Prostate gland (tissue), 2 donors: Measurements from ENCODE around the gene SECTM1. TPM values are rescaled to one million over a fixed set of nuclear protein-coding genes. Genes with fewer than 3 reads are reported as not detected.

Experiments
- DNase-seq: peaks from one replicate; pipeline ENCODE4 v3.0.0-alpha.2; 2019; ENCODE audit warnings: low spot score
- H3K27ac ChIP-seq, 2 donors: fragments of 200-600 bp; sonication (generic); 2 replicates each; pipeline ENCODE4 v1.5.1; 2017 to 2019
- H3K27me3 ChIP-seq: fragments of 200-600 bp; sonication (generic); replicated peaks from 2 replicates; pipeline ENCODE4 v1.5.1; 2019; ENCODE audit not compliant: insufficient read depth
- H3K36me3 ChIP-seq, 2 donors: fragments of 200-600 bp; sonication (generic); 1 replicate in 1 of 2; 2 replicates in 1 of 2; pipeline versions ENCODE4 v1.5.1 to v1.8.1; 2017 to 2019
- H3K4me1 ChIP-seq: fragments of 200-600 bp; sonication (generic); replicated peaks from 2 replicates; pipeline ENCODE4 v1.5.1; 2019
- H3K4me3 ChIP-seq, 2 donors: fragments of 200-600 bp; sonication (generic); 2 replicates each; pipeline ENCODE4 v1.5.1; 2017 to 2019
- H3K9me3 ChIP-seq: fragments of 200-600 bp; sonication (generic); 2 replicates; pipeline ENCODE4 v1.5.1; 2017
- POLR2A ChIP-seq: fragments of 450-650 bp; IDR thresholded peaks from one replicate; pipeline ENCODE4 v1.6.1; 2016; ENCODE audit warnings: antibody characterized with exemption, mild to moderate bottlenecking
- POLR2AphosphoS5 ChIP-seq: sonication (generic); formaldehyde crosslinking; IDR thresholded peaks from one replicate; pipeline ENCODE4 v1.6.1; 2017; ENCODE audit warnings: antibody characterized with exemption
- WGBS: methylation state at CpG from one replicate; pipeline ENCODE4 v1.1.5; 2018; 5-methylcytosine and 5-hydroxymethylcytosine counted together
- intact Hi-C: fragments of 100-400 bp; cut with DNase I; formaldehyde crosslinking; loops from one replicate; pipeline ENCODE4 v1.14.2; 2022
- total RNA-seq, 2 donors: library from RNA; depleted of rRNA; stranded (reverse); fragments of >200 nt; gene quantifications; one replicate each; pipeline ENCODE4 v1.1.0, GENCODE V29; 2016
- TF ChIP-seq, protein P1 (sequence below), 4 experiments: fragments of 200-600 bp in 2 of 4; fragments of 450-650 bp in 2 of 4; sonication (generic) in 2 of 4; IDR thresholded peaks; 1 replicate in 3 of 4; 2 replicates in 1 of 4; pipeline ENCODE4 v1.5.1; 2016 to 2019; ENCODE audit warnings: antibody characterized with exemption in 4 of 4, mild to moderate bottlenecking in 2 of 4, moderate library complexity in 2 of 4

Gene SECTM1
- total RNA-seq, 2 donors from 2014 or later, result 9.0 to 12.5 TPM

DNA sequence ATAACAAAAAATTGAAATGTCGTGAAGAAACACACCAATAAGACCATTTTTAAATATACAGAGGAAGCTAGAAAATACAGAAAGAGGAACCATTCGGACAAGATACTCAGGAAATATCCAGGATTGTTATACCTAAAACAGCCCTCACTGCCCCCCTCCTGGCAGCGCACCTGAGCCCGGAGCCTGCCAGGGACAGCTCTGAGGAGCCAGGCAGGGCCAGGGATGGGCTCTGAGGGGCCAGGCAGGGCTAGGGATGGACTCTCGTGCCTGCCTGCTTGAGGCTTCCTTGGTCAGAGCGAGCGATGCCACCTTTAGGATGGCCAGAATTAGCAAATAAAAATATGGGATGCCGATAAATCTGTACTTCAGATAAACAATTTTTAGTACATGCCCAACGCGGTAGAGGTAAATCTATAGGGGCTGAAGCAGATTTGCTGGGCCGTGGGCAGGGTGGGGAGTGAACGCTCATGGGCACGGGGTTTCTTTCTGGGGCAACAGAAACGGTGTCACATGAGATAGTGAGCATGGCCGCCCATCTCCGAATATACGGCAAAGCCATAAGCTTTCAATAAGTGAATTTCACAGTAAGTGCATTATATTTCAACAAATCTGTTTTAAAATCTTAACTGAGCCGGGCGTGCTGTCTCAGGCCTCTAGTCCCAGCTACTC, 41.9 kb downstream of the SECTM1 start:
- DNase-seq, result no peak
- 87% methylated on average over 19 of the region's 19 CpGs for WGBS
- no peaks in the 10 kb centered on the region for H3K36me3 ChIP-seq
- no peaks in the 10 kb centered on the region for H3K9me3 ChIP-seq
- H3K27me3 ChIP-seq, result no peaks in the 10 kb centered on the region
- intact Hi-C loops, result loop anchor here (10.0 kb wide), 1 partner anchor 57 kb away; no protein-coding TSS in a partner anchor
- peaks cover 13% of the 10 kb centered on the region for H3K4me1 ChIP-seq
- peak overlapping the region; percentile 99 for H3K27ac ChIP-seq
- H3K4me3 ChIP-seq, result peak overlapping the region; percentile 81 to 82
- no peak for TF ChIP-seq POLR2A
- TF ChIP-seq POLR2AphosphoS5, result no peak

DNA sequence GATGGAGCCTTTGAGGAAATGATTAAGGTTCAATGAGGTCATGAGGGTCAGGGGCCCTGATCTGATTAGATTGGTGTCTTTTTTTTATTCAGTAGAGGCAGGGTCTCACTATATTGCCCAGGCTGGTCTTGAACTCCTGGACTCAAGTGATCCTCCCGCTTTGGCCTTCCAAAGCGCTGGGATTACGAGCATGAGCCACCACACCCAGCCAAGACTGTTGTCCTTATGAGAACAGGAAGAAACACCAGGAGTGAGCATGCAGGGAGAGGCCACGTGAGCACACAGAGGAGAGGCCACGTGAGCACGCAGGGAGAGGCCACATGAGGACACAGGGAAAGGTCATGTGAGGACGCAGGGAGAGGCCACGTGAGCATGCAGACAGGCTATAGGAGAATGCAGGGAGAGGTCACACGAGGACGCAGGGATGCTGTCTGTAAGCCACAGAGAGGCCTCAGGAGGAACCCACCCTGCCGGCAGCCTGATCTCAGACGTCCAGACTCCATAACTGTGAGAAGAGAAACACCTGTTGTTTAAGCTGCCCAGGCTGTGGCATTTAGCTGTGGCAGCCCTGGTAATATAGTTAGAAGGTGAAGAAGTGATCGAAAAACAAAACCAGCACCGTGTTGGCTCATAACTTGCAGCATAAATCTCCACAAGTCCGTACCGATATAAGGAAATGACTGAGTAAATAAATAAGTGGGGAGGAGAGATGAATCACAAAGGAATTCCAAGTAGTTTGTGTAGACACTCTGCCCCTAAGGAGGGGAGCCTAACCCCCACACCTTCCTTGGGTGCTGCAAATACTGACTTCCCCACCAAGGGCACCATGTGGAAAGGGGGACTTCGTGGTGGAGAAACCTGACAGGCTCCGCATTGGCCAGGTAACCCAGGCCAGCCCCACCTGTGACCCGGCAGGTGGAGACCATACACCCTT, 45.4 kb downstream of the SECTM1 start:
- TF ChIP-seq POLR2AphosphoS5 (peak; percentile 97), POLR2A (peak; percentile 31)
- TF ChIP-seq, protein P1, sequence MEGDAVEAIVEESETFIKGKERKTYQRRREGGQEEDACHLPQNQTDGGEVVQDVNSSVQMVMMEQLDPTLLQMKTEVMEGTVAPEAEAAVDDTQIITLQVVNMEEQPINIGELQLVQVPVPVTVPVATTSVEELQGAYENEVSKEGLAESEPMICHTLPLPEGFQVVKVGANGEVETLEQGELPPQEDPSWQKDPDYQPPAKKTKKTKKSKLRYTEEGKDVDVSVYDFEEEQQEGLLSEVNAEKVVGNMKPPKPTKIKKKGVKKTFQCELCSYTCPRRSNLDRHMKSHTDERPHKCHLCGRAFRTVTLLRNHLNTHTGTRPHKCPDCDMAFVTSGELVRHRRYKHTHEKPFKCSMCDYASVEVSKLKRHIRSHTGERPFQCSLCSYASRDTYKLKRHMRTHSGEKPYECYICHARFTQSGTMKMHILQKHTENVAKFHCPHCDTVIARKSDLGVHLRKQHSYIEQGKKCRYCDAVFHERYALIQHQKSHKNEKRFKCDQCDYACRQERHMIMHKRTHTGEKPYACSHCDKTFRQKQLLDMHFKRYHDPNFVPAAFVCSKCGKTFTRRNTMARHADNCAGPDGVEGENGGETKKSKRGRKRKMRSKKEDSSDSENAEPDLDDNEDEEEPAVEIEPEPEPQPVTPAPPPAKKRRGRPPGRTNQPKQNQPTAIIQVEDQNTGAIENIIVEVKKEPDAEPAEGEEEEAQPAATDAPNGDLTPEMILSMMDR (IDR thresholded peaks at IDR 0.05), result peak in 1 of 4 experiments; percentile 5
- DNase-seq, result peak; percentile 88
- no peaks in the 10 kb centered on the region for H3K9me3 ChIP-seq
- WGBS, result 19% methylated on average over 19 of the region's 19 CpGs
- H3K4me1 ChIP-seq, result peaks cover 4% of the 10 kb centered on the region
- intact Hi-C loops, result no loop called here
- H3K4me3 ChIP-seq, result no peak overlapping the region
- peak overlapping the region; percentile 65 to 88 for H3K27ac ChIP-seq
- no peaks in the 10 kb centered on the region for H3K36me3 ChIP-seq
- H3K27me3 ChIP-seq, result no peaks in the 10 kb centered on the region

DNA sequence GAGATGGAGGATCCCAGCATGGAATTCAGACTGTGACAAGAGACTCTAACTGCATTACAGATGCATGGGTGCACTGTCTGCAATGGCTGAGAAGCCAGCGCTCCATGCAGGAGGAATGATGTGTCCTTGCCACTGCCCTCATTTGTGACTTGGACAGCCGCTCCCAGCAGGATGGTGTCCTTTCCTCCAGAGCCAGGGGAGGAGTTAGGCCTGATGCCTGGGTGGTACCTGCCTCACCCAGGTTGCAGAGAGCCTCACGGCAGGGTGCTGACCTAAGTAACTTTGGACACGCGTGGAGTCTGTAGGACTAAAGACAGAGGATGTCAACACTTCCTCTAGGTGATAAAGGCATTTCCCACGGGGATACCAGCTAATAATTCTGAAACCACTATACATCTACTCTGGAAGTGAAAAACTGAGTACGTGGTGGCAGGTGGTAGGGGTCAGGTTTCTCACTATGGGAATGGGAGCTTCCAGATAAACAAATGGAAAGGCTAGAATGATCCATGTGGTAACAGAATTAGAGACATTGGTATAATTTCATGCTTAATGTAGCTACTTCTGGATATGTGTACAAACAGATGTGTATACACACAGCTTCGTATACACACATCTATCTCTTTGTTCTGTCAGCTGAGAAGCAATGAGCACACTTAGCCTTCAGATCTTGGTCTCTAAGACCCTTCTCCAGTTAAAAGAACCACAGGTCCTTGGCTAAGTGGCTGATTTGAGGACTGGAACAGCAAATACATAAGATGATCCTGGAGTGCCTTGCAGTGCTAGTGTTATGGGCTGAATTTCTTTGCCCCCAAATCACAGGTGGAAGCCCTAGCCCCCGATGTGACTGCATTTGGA, 46.3 kb downstream of the SECTM1 start:
- Histone ChIP-seq H3K4me3 (no peak overlapping the region), H3K27me3 (no peaks in the 10 kb centered on the region), H3K4me1 (peaks cover 6% of the 10 kb centered on the region), H3K27ac (peak overlapping the region; percentile 65 to 88), H3K36me3 (no peaks in the 10 kb centered on the region), H3K9me3 (no peaks in the 10 kb centered on the region)
- no peak for TF ChIP-seq POLR2A
- TF ChIP-seq, protein P1 (IDR thresholded peaks at IDR 0.05), result no peak
- WGBS, result 94% methylated on average over 9 of the region's 9 CpGs
- DNase-seq, result no peak
- intact Hi-C loops, result no loop called here

DNA sequence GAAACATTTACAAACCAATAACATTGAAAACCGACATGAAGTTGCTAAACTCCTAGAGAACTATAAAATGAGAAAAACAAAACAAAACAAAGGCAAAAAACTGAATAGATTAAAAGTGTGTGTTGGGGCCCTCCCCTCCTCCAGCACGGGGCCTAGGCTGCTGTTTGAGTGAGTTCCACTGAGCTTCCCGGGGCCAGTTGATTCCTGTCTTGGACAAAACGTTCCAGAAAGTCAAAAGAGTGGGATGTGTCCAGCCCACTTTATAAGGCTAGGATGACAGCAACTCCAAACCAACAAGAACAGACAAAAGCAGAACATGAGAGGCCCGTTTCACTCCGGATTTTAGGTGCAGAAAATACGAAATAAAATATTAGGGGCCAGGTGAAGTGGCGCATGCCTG, 48.4 kb downstream of the SECTM1 start:
- no peaks in the 10 kb centered on the region for H3K9me3 ChIP-seq
- WGBS, result 15% methylated on average over 8 of the region's 8 CpGs
- DNase-seq, result peak; percentile 72

More for the DNA sequence above, 48.4 kb downstream of the SECTM1 start:
- TF ChIP-seq POLR2A, result peak; percentile 10
- TF ChIP-seq, protein P1 (IDR thresholded peaks at IDR 0.05), result no peak
- TF ChIP-seq POLR2AphosphoS5, result peak; percentile 91
- no peaks in the 10 kb centered on the region for H3K36me3 ChIP-seq
- no peaks in the 10 kb centered on the region for H3K27me3 ChIP-seq
- peak overlapping the region; percentile 68 to 88 for H3K27ac ChIP-seq
- intact Hi-C loops, result no loop called here
- no peak overlapping the region for H3K4me3 ChIP-seq
- peaks cover 6% of the 10 kb centered on the region for H3K4me1 ChIP-seq
